ENCODE data around the gene ABCA1.
A peak's percentile ranks its signal among the peaks of the same experiment; 100 is the strongest.

Gene ABCA1

GRCh38 chr9:104758974-104759373 lies 169.0 kb downstream of the ABCA1 start:
- Histone ChIP-seq H3K9me3 (ENCODE audit: control insufficient read depth, low read length) (no peaks in the 10 kb centered on the region), H3K36me3 (ENCODE audit: control insufficient read depth, insufficient read depth, low read length) (peaks cover 8% of the 10 kb centered on the region), H3K27ac (ENCODE audit: low read depth, low read length, severe bottlenecking) (no peak overlapping the region), H3K4me3 (ENCODE audit: extremely low read depth, insufficient read depth, low read length, poor library complexity, severe bottlenecking) (no peak overlapping the region), H3K4me1 (ENCODE audit: control insufficient read depth, insufficient read depth, low read length, poor library complexity, severe bottlenecking) (no peaks in the 10 kb centered on the region)
- 67% methylated on average over 1 of the region's 3 CpGs; no CpG with 5 or more reads in 1 of the 2 experiments for WGBS, 2 experiments (ENCODE audit: insufficient coverage in 2 of 2)

DNA sequence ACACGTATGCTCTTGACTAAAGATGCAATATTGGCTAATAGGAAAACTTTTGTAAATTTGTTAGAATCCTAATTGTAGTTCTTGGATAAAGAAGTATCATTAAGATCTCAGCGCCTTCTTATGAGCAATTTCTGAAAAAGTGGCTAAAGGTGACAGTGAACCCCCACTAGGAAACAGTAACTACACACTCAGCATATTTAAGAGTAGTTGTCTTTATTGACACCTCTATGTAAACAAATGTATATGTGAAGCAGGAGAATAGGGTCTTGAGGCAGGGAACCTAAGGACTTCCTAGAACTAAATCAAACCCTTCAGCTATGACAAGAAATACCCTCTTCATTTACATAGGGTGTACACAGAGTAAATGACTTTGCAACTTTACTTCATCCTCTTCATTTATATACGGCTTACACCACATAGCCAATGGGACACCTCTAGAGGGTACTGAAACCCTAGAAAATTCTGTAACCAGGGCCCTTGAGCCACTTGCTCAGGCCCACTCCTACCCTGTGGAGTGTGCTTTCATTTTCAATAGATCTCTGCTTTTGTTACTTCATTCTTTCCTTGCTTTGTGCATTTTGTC lies 177.7 kb downstream of the ABCA1 start:
- no peak overlapping the region for H3K4me3 ChIP-seq (ENCODE audit: extremely low read depth, insufficient read depth, low read length, poor library complexity, severe bottlenecking)
- peaks cover 21% of the 10 kb centered on the region for H3K4me1 ChIP-seq (ENCODE audit: control insufficient read depth, insufficient read depth, low read length, poor library complexity, severe bottlenecking)
- peaks cover 24% of the 10 kb centered on the region for H3K36me3 ChIP-seq (ENCODE audit: control insufficient read depth, insufficient read depth, low read length)
- WGBS, 2 experiments (ENCODE audit: insufficient coverage in 2 of 2): 66 to 89% methylated on average over 1 to 2 of the region's 3 CpGs
- H3K9me3 ChIP-seq (ENCODE audit: control insufficient read depth, low read length): no peaks in the 10 kb centered on the region
- no peak overlapping the region for H3K27ac ChIP-seq (ENCODE audit: low read depth, low read length, severe bottlenecking)

- Histone ChIP-seq H3K36me3 (ENCODE audit: control insufficient read depth, insufficient read depth, low read length) (peaks cover 20% of the 10 kb centered on the region), H3K4me3 (ENCODE audit: extremely low read depth, insufficient read depth, low read length, poor library complexity, severe bottlenecking) (peak overlapping the region; percentile 72), H3K9me3 (ENCODE audit: control insufficient read depth, low read length) (no peaks in the 10 kb centered on the region), H3K27ac (ENCODE audit: low read depth, low read length, severe bottlenecking) (no peak overlapping the region), H3K4me1 (ENCODE audit: control insufficient read depth, insufficient read depth, low read length, poor library complexity, severe bottlenecking) (peaks cover 21% of the 10 kb centered on the region)
- WGBS, 2 experiments (ENCODE audit: insufficient coverage in 2 of 2): 18 to 23% methylated on average over 14 to 16 of the region's 19 CpGs
Observed at GRCh38 chr9:104748359-104749031, 179.5 kb downstream of the ABCA1 start.

- 0 to 1% methylated on average over 54 to 60 of the region's 71 CpGs for WGBS, 2 experiments (ENCODE audit: insufficient coverage in 2 of 2)
Observed at GRCh38 chr9:104747565-104748358, 180.2 kb downstream of the ABCA1 start, which contains the start of gene NIPSNAP3A. Gene NIPSNAP3A, plus strand, starts transcription at chr9:104747683. Its CDS starts 110 bp downstream, at chr9:104747793.

DNA sequence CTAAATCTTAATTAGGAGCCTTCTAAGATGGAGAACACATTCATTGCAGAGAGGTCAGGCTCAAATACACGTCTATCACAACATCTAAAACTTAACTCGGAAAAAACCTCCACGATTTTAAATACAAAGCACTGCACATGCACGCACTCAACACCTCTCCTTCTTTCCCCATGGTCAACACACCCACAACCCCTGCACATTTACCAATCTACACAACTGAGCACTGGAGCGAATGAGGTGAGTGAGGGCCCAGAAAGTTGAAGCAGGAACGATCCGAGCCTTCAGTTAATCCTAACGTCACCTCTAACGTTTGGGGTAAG lies 180.8 kb downstream of the ABCA1 start:
- Histone ChIP-seq H3K4me1 (ENCODE audit: control insufficient read depth, insufficient read depth, low read length, poor library complexity, severe bottlenecking) (peaks cover 21% of the 10 kb centered on the region), H3K9me3 (ENCODE audit: control insufficient read depth, low read length) (no peaks in the 10 kb centered on the region), H3K27ac (ENCODE audit: low read depth, low read length, severe bottlenecking) (peak overlapping the region; percentile 36), H3K4me3 (ENCODE audit: extremely low read depth, insufficient read depth, low read length, poor library complexity, severe bottlenecking) (peak overlapping the region; percentile 72), H3K36me3 (ENCODE audit: control insufficient read depth, insufficient read depth, low read length) (peaks cover 13% of the 10 kb centered on the region)
- 0% methylated on average over 5 to 8 of the region's 9 CpGs for WGBS, 2 experiments (ENCODE audit: insufficient coverage in 2 of 2)

More at GRCh38 chr9:104747565-104748358, 180.2 kb downstream of the ABCA1 start, which contains the start of gene NIPSNAP3A:
- H3K27ac ChIP-seq (ENCODE audit: low read depth, low read length, severe bottlenecking): peak within 1 kb of the TSS; percentile 36
- H3K4me3 ChIP-seq (ENCODE audit: extremely low read depth, insufficient read depth, low read length, poor library complexity, severe bottlenecking): peak within 1 kb of the TSS; percentile 72
- peaks cover 18% of the 10 kb centered on the region for H3K36me3 ChIP-seq (ENCODE audit: control insufficient read depth, insufficient read depth, low read length)
- H3K9me3 ChIP-seq (ENCODE audit: control insufficient read depth, low read length): no peaks in the 10 kb centered on the region
- peaks cover 21% of the 10 kb centered on the region for H3K4me1 ChIP-seq (ENCODE audit: control insufficient read depth, insufficient read depth, low read length, poor library complexity, severe bottlenecking)

GRCh38 chr9:104746798-104747197 lies 181.2 kb downstream of the ABCA1 start:
- WGBS, 2 experiments (ENCODE audit: insufficient coverage in 2 of 2): 14% methylated on average over 1 of the region's 1 CpG; no CpG with 5 or more reads in 1 of the 2 experiments
- Histone ChIP-seq H3K4me1 (ENCODE audit: control insufficient read depth, insufficient read depth, low read length, poor library complexity, severe bottlenecking) (peaks cover 21% of the 10 kb centered on the region), H3K27ac (ENCODE audit: low read depth, low read length, severe bottlenecking) (no peak overlapping the region), H3K9me3 (ENCODE audit: control insufficient read depth, low read length) (no peaks in the 10 kb centered on the region), H3K36me3 (ENCODE audit: control insufficient read depth, insufficient read depth, low read length) (peaks cover 9% of the 10 kb centered on the region), H3K4me3 (ENCODE audit: extremely low read depth, insufficient read depth, low read length, poor library complexity, severe bottlenecking) (peak overlapping the region; percentile 72)

GRCh38 chr9:104746285-104746684 lies 181.7 kb downstream of the ABCA1 start:
- H3K27ac ChIP-seq (ENCODE audit: low read depth, low read length, severe bottlenecking): no peak overlapping the region
- no peaks in the 10 kb centered on the region for H3K9me3 ChIP-seq (ENCODE audit: control insufficient read depth, low read length)
- peaks cover 21% of the 10 kb centered on the region for H3K4me1 ChIP-seq (ENCODE audit: control insufficient read depth, insufficient read depth, low read length, poor library complexity, severe bottlenecking)
- WGBS, 2 experiments (ENCODE audit: insufficient coverage in 2 of 2): 80% methylated on average over 1 of the region's 2 CpGs; no CpG with 5 or more reads in 1 of the 2 experiments
- no peak overlapping the region for H3K4me3 ChIP-seq (ENCODE audit: extremely low read depth, insufficient read depth, low read length, poor library complexity, severe bottlenecking)
- peaks cover 5% of the 10 kb centered on the region for H3K36me3 ChIP-seq (ENCODE audit: control insufficient read depth, insufficient read depth, low read length)

DNA sequence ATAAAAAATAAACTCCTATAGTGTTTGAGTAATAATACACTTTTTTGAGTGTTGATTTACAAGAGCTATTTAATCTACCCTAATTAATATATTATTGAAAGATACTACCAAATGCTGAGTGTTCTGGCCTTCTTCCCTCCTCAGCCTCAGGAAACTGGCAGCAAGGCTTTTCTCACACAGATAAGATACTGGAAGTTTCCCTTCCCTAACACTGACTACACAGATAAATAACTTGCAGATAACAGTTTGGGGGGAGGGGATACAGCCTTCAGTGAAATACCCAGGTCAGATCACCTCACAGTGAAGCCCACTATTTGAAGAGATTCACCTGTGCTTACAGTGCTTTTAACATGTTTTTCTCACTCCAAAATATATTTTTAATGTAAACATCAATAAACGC lies 182.1 kb downstream of the ABCA1 start:
- WGBS, 2 experiments (ENCODE audit: insufficient coverage in 2 of 2): no CpG with 5 or more reads among the region's 1 CpG
- no peaks in the 10 kb centered on the region for H3K9me3 ChIP-seq (ENCODE audit: control insufficient read depth, low read length)
- H3K4me3 ChIP-seq (ENCODE audit: extremely low read depth, insufficient read depth, low read length, poor library complexity, severe bottlenecking): no peak overlapping the region
- H3K4me1 ChIP-seq (ENCODE audit: control insufficient read depth, insufficient read depth, low read length, poor library complexity, severe bottlenecking): peaks cover 21% of the 10 kb centered on the region
- H3K36me3 ChIP-seq (ENCODE audit: control insufficient read depth, insufficient read depth, low read length): peaks cover 4% of the 10 kb centered on the region
- H3K27ac ChIP-seq (ENCODE audit: low read depth, low read length, severe bottlenecking): no peak overlapping the region

GRCh38 chr9:104743376-104743985 lies 184.5 kb downstream of the ABCA1 start:
- H3K9me3 ChIP-seq (ENCODE audit: control insufficient read depth, low read length): no peaks in the 10 kb centered on the region
- H3K36me3 ChIP-seq (ENCODE audit: control insufficient read depth, insufficient read depth, low read length): no peaks in the 10 kb centered on the region
- 0% methylated on average over 1 of the region's 7 CpGs; no CpG with 5 or more reads in 1 of the 2 experiments for WGBS, 2 experiments (ENCODE audit: insufficient coverage in 2 of 2)
- peaks cover 13% of the 10 kb centered on the region for H3K4me1 ChIP-seq (ENCODE audit: control insufficient read depth, insufficient read depth, low read length, poor library complexity, severe bottlenecking)
- H3K4me3 ChIP-seq (ENCODE audit: extremely low read depth, insufficient read depth, low read length, poor library complexity, severe bottlenecking): no peak overlapping the region
- no peak overlapping the region for H3K27ac ChIP-seq (ENCODE audit: low read depth, low read length, severe bottlenecking)

DNA sequence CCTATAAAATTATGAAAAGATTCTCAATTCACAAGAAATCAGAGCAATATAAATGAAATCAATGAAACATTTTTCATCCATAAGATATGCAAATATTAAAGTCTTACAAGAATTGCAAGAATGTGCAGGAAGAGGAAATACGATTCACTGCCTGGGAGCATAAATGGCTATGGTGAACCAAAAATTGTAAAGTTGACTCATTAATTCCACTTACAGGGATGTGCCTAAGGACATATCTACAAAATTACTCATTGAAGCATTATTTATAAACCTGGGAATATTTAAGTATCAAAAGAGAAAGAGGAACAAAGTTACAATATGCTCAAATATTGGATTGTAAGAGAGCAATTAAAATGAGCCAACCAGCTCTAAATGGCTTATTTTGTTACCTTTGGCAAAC lies 187.3 kb downstream of the ABCA1 start:
- no peaks in the 10 kb centered on the region for H3K36me3 ChIP-seq (ENCODE audit: control insufficient read depth, insufficient read depth, low read length)
- H3K4me1 ChIP-seq (ENCODE audit: control insufficient read depth, insufficient read depth, low read length, poor library complexity, severe bottlenecking): peaks cover under 1% of the 10 kb centered on the region
- H3K27ac ChIP-seq (ENCODE audit: low read depth, low read length, severe bottlenecking): no peak overlapping the region
- WGBS, 2 experiments (ENCODE audit: insufficient coverage in 2 of 2): no CpG with 5 or more reads among the region's 1 CpG
- H3K9me3 ChIP-seq (ENCODE audit: control insufficient read depth, low read length): no peaks in the 10 kb centered on the region
- no peak overlapping the region for H3K4me3 ChIP-seq (ENCODE audit: extremely low read depth, insufficient read depth, low read length, poor library complexity, severe bottlenecking)

Data from mesodermal cell (in vitro differentiated cells).